Stimulated activated CD8-positive, alpha-beta memory T cell treated with anti-CD3 and anti-CD28 coated beads, Interleukin-4, amount 100 ng/mL, for 24 hours (primary cell): Measurements from ENCODE around the gene SLC28A3.
A peak's percentile ranks its signal among the peaks of the same experiment; 100 is the strongest.

Source experiments
- DNase-seq: peaks from one replicate; pipeline ENCODE4 v3.0.0-alpha.2; 2020; ENCODE audit warnings: low read depth

The SLC28A3 gene

GRCh38 chr9:84339503-84339902 lies 1.1 kb downstream of the SLC28A3 start:
- DNase-seq: no peak

DNA sequence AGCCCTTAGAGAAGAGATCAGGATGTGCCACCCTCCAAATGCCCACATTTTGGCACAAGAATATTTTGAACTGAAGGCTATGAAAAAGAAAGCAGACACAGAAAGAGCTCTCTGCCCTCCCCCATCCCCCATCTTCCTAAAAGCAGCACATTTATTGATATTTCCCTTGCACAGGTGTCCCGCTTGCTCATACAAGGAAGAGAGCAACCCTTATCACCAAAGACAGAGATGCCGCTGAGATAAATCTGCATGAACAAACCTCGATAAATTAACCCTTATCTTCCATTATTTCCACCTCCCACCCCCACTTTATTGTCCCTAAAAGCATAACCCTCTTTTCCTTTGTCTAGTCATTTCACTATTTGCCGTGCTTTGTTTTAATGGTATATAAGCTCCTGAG lies 1.8 kb downstream of the SLC28A3 start:
- DNase-seq: no peak

- no peak for DNase-seq
These were observed 3.3 kb downstream of the SLC28A3 start for GRCh38 chr9:84337252-84337651.

DNA sequence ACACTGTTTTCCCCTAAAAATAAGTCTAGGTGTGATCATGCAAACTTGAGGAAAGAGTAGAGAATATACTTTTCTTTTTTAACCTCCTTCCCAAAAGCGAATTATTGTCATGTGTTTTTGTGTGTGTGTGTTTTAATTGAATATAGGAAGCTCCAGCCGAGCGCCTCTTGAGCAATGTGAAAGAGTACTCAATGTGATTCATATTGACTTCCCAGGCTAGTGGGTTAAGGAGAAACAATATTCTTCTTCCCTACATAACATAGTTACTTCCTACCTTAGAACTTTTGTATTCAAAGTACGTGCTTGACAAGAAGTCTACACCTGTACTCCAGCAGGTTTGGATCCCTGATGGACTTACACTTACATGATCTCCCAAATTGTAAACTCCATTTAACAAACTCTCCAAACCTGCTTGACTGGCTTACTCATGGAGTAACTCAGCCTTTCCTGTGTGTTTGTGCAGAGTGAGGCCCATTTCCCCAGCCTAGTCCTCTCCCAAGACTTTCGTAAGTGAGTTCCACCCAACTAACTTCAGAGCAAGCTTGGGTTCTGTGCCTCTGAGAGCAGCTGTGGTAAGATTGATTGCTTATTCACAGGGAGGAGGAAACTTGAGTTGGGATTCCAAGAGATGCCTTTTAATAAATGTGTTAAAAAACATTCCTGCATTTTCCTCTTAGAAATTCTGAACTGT lies 9.3 kb downstream of the SLC28A3 start:
- DNase-seq: no peak

DNA sequence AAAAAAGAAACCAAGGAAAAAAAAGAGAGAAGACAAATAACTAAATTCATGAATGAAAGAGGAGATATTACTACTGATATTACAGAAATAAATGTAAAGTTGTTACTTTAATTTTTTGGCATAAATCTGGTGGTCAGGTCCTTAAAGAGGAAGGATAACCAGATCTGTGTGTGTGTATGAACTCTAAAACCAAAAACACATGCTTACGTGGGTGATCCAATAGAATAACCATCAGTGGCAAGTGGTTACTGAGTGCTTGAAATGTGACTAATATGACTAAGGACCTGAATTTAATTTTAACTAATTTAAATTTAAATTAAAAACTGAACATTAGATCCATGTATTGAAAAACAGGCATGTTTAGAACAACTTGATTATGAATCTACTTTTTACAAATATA lies 10.3 kb downstream of the SLC28A3 start:
- DNase-seq: no peak

DNA sequence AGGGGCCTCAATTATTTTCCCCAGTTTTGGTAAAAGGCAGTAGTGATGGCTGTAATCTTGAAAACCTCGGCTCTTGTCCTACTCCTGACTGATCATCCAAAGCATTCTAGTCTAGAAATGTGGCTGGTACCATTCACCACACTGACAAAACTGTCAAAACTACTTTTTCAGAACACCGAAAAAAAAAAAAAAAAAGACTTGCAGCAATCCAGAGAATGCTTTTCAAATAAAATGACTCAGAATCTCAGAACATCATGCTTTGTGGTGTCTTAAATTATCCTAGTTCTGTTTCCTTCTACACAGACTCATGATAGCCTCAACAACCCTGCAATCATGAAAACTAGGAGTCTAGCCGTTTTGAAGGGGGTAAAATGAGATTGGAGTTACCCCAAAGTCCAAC lies 13.4 kb downstream of the SLC28A3 start:
- DNase-seq: no peak

- no peak for DNase-seq
These were observed 15.1 kb downstream of the SLC28A3 start for GRCh38 chr9:84325347-84325973.

DNA sequence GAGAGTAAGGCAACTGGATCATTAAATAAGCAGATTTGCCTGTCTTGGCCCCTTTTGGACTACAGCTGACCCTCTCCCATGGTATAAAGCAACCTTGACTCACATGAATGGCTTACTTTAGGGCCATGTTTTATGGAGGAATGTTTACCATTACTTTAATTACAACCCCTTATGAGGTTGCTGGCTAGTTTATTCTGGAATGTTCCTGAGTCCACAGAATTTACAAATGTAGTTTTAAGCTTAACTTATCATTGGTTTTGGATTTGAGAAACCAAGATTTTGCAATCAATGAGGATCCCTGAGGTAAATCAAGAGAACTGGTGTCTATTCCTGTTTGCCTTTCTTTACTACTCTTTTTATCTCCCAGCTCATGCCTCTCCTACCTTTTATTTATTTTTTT lies 15.7 kb downstream of the SLC28A3 start:
- no peak for DNase-seq

DNA sequence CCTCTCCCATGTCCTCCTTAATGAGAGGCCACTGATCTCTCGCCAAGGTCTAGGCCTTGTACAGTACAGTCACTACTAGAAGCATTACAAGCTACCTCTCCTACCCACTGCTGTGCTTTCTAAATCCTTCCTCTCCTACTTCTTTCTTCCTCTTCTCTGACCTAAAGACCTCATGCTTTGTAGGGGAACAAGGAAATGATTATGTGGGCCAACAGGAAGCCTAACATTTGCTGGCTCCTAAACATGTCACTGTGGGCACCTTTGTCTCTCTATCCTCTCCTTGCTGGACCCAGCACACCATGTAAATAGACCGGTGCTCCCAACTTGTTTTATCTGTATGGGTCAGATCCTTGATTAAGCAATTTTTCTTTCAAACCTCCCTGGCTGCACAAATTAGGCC lies 16.7 kb downstream of the SLC28A3 start:
- no peak for DNase-seq

DNA sequence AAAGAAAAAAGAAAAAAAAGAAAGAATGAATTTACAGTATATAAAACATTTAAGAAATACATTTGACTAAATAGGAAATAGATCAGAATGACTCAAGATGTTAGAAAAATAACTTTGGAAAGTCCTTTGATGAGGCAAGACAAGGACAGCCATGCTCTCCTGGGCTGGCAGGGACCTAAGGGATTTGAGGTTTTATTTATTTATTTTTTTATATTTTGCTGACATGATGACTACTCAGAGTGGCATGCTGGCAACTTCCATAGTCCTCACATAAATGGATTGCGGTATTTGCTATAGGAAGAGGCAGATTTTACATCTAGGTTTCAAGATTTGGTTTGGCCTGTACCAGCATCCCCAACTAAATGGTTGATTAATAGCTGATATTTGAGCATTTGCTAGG lies 17.7 kb downstream of the SLC28A3 start:
- DNase-seq: no peak

DNA sequence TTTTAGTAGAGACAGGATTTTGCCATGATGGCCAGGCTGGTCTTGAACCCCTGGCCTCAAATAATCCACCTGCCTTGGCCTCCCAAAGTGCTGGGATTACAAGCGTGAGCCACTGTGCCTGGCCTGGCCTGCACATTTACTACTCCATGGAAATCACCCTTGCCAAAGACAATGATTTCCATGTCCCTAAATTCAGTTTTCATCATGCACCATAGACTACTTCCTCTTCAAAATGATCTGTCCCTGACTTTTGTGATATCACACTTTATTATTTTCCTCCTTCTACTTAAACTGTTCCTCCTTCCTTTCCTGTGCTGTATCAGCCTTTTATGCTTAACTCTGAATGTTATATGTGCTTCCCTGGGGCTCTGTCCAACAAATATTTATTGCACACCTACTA lies 20.3 kb downstream of the SLC28A3 start:
- DNase-seq: no peak

DNA sequence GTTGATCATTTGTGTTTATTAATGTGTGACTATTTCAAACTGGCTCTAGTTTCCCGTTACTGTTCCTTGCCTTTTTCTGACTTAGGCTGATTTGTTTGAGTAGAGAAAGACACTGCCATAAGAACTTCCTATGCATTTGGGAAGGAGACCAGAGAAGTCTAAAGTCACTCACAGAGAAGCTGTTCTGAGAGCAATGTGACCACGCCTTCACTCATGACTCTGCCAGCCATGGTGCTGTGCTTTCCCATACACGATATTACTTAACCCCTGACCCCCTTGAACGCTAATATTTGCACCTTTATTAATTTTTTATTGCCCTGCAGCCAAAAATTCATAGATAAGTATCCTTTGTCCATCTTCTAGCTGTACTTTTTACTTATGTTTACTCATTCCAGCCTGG lies 20.9 kb downstream of the SLC28A3 start:
- DNase-seq: no peak

DNA sequence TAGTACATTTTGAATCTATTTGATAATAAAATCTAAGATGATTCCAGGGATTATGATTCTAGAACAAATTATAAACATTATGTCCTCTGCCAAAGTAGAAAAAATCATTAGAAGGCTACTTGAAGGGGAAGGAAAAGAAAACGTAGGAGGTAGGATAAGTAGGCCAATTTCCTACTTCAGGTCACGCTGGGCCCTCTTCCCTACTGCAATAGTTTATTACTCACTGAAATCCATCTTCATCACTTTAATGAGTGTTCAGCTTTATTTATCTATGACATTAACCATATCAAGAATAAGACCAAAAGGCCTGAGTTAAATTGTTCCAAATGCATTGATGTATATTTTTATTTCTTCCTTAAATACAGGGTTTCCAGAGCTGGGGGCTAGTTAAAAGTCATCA lies 21.6 kb downstream of the SLC28A3 start:
- no peak for DNase-seq

GRCh38 chr9:84317563-84317962 lies 23.0 kb downstream of the SLC28A3 start:
- DNase-seq: no peak

DNA sequence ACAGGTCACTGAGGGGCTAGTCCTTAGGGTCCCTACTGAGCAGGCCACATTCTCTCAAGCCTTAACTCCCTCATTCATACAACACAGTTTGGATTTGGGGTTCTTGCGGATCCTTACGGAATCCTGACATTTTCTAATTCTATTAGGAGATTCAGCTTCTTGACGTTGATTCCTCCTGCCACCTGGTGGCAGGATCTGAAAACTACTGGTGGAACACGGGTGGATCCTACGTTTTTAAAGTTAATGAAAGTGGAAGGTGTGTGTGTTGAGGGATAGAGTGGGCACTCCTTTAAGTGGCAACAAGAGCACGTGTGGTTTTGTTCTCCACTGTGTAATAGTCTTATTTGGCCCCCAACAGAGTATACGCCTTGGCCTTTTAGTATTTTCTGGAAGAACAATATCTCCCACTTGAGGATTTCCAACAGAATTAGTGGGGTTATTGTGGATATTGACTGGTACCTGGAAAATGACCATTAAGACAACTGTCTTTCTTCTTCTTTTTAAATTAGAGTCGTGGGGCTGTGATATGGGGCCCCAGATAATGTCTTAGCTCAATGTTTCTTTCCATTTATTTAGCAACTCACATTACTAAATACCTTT lies 25.2 kb downstream of the SLC28A3 start:
- DNase-seq: peak; percentile 28

- no peak for DNase-seq
These were observed 26.3 kb downstream of the SLC28A3 start for GRCh38 chr9:84314306-84314705.

DNA sequence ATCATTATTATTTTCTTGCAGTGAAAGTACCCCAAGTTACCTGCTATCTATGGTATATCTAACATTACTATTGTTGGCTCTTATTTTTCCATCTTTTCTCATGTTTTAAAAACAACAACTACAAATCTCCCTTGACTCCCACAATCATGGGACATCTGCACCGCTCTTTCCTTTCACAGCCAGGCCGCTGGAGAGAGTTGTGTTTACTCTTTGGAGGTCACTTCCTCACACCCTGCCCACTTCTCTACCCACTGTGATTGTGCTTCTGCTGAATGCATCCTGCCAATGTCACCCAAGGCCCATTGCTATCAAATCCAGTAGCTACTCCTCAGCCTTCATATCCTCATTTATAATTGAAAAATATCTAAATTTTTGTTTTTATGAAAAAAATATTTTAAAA lies 29.7 kb downstream of the SLC28A3 start:
- DNase-seq: no peak

- DNase-seq: no peak
These were observed 34.9 kb downstream of the SLC28A3 start for GRCh38 chr9:84305497-84306131.

- DNase-seq: no peak
These were observed 36.4 kb downstream of the SLC28A3 start for GRCh38 chr9:84304166-84304565.

GRCh38 chr9:84303061-84303460 lies 37.5 kb downstream of the SLC28A3 start:
- DNase-seq: no peak

GRCh38 chr9:84301851-84302250 lies 38.7 kb downstream of the SLC28A3 start:
- no peak for DNase-seq

DNA sequence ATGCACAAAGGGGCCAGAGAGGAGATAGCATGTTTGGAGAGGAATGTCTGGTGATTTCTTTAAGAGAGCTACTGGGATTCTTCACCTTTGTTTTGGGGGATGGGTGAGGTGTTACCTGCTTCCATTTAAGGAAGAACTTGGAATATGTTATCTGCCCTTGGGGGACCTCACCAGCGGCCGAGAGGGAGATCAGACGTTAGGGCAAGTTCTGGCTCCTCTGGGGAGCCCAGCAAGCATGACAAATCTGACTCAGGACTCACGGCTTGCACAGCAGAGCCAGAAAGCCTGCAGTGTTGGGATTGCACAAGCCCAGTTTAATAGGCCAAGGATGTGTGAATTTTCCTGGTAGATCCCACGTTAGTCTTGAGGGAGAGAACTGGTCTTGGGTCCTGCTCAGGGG lies 40.3 kb downstream of the SLC28A3 start:
- DNase-seq: no peak

GRCh38 chr9:84297162-84297821 lies 43.3 kb downstream of the SLC28A3 start:
- DNase-seq: no peak
